CD4-positive, alpha-beta T cell treated with Interleukin-2 at 100 ng/mL for 4 hours (primary cell): ENCODE measurements around the gene NUFIP1.
"Not testable (repeated sequence)": the region's sequence is repeated elsewhere in the genome, so short reads cannot be mapped to it uniquely, and the experiment has no call there.

ENCODE experiments used
- DNase-seq: peaks from one replicate; pipeline ENCODE4 v3.0.0-alpha.2; 2020; ENCODE audit warnings: low spot score

NUFIP1 gene

DNA sequence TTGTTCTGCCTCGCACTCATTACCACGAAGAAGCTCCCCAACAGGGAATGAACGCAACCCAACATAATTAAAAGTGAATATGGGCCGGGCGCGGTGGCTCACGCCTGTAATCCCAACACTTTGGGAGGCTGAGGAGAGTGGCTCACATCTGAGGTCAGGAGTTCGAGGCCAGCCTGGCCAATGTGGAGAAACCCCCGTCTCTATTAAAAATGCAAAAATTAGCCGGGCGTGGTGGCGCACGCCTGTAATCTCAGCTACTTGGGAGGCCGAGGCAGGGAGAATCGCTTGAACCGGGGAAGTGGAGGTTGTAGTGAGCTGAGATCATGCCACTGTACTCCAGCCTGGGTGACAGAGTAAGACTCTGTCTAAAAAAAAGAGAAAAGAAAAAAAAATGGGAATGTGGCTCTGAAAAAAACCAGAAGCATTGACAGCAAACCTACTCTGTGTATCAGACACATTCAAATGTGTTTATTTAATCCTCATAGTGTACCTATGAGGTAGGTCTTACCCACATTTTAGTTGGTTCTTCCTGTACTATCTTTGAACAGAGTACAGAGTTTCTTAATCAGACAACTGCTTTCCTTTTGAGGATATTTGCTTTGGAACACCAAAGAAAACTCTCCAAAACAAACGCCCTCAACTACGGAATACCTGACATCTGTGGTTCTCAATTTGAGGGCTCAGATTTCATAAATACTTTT lies 70.0 kb downstream of the NUFIP1 start:
- DNase-seq: no peak

DNA sequence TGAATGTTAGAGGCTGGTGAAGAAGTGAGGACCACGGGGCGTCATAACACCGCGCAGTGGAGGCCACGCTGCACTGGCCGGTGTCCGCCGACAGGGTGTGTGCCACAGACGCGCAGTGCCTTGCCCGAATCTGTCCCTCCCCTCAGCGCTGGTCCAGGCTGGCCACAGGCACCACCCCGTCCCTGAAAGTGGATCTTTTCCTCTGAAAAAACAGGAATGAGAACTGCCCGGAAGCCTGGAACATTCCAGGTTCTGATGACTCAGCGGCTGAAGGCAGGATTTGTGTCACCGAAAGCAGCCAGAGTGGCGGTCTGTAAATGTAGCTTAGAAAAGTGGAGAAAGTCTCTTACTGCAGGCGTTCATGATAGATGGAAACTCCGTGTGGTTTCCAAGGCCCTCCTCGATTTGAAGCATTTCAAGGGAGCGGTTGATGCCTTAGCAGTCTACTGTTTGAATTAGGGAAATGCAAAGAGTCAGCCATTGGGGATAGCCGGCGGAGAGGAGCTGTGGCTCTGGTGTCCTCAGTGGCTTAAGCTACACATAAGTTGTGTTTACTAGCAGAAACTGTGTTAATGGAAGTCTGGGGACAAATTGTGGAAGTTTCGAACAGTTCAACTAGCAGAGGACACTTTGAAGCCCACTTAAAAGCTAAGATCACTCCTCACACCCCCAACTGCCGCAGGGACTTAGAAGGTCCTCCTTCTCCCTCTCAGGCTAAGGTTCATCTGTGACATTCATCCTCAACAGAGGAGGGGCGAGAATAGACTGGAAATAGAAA lies 70.8 kb downstream of the NUFIP1 start:
- peak; percentile 83 for DNase-seq

DNA sequence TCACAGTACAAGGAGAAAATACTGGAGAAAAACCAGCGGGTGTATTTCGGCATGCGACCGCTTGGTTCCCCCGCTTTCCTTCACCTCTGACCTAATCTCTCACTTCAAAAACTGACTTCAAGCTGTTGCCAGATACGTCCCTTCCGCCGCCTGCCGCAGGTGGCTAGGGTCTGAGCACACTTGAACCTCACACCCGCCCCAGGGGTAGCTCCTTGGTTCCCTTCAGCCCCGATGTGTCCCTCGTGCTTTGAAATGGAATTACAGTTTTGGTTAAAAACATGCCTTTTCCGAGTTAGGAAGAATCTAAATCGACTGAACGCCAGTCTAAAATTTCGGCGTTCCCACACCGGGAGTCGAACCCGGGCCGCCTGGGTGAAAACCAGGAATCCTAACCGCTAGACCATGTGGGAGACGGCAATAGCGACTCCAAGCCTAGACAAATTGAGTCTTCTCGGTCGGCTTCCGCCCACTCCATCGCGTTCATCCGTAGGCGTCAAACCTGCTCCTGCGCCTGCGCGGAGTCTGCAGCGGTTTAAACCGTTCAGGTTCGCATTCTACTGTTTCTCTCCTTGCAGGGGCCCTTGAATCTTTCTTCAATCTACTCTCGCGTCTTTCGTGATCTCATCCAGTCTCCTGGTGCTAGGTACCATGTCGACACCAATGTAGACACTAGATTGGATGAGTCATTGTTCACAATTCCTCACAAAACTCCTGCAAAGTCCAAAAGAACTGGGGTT lies 71.5 kb downstream of the NUFIP1 start:
- DNase-seq: peak; percentile 97

- no peak for DNase-seq
Observed at GRCh38 chr13:44912278-44913016, 76.8 kb downstream of the NUFIP1 start.

- DNase-seq: no peak
Observed at GRCh38 chr13:44908712-44909111, 80.6 kb downstream of the NUFIP1 start.

- no peak for DNase-seq
Observed at GRCh38 chr13:44908266-44908665, 81.0 kb downstream of the NUFIP1 start.

DNA sequence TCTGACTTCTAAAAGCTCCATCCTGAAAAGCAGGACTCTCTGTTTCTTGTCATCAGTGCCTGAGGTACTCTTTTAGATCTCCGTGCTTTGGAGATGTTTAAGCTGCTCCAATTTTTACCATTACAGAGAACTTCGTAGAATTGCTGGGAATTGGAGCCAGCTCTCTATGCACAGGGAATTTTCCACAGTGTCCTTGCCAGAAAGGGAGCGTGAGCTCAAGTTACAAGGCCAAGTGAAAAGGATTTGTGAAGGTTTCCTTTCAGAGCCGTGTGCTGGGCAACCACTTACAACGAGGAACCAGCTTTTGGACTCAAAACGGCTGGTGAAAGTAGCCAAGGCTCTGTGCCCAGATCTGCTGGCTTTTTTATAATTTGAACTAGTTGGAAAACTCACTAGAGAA lies 82.6 kb downstream of the NUFIP1 start:
- no peak for DNase-seq

- DNase-seq: no peak
Observed at GRCh38 chr13:44906230-44906629, 83.0 kb downstream of the NUFIP1 start.

DNA sequence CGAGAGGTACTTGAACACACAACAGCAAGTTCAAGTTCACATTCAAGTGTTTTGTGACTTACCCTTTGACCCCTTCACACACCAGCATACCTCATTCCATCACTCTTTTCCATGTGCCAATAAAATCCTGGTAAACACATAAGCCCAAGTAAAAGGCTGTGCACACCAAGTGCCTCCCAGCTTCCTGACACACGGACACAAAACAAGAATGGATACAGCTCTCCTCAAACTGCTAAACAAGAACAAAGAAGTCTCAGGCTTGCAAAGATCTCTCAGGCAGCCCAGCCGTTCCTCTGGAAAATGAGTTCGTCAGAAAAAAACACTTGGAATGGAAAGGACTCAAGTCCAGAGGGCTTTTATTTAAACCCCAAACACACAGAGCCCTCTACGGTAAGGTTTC lies 83.7 kb downstream of the NUFIP1 start:
- no peak for DNase-seq

- no peak for DNase-seq
Observed at GRCh38 chr13:44904967-44905366, 84.3 kb downstream of the NUFIP1 start.

- no peak for DNase-seq
Observed at GRCh38 chr13:44903574-44903985, 85.7 kb downstream of the NUFIP1 start.

DNA sequence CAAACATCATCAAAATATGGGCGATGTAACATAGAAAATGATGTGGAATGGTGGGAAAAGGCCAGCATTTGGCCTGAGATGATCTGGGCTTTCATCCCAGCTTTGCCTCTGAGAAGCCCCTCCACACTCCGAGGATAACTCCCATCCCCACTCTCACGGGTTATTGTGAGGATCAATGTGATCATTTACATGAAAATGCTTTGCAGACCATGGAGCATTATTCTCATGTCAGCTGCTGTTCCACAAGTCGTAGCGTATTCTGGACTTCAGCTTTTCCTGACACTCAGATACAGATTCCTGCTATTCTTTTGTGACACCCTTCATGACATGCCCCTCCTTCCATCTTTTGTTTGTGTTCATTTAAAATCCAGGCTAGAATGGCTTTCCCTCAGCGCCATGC lies 86.5 kb downstream of the NUFIP1 start:
- no peak for DNase-seq

DNA sequence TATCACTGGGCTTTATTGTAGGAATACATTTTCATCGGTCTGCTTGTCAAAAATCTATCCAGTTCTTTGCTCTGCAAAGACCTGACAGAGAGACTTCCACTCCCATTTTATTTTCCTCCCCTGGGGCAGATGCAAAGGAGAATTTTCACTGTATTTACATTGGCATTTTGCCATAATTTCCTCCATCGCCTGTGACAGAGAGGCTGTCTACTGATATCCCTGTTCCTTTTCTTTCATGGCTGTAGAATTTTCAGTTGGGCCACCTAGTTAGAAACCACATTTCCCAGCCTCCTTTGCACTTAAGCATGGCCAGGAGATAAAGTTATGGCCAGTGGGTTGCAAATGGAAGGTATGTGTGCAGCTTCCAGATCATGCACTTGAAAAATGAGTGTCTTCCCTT lies 89.3 kb downstream of the NUFIP1 start:
- no peak for DNase-seq

- DNase-seq: not testable (repeated sequence)
Observed at GRCh38 chr13:44898308-44898707, 91.0 kb downstream of the NUFIP1 start.

GRCh38 chr13:44895953-44896335 lies 93.3 kb downstream of the NUFIP1 start:
- no peak for DNase-seq

DNA sequence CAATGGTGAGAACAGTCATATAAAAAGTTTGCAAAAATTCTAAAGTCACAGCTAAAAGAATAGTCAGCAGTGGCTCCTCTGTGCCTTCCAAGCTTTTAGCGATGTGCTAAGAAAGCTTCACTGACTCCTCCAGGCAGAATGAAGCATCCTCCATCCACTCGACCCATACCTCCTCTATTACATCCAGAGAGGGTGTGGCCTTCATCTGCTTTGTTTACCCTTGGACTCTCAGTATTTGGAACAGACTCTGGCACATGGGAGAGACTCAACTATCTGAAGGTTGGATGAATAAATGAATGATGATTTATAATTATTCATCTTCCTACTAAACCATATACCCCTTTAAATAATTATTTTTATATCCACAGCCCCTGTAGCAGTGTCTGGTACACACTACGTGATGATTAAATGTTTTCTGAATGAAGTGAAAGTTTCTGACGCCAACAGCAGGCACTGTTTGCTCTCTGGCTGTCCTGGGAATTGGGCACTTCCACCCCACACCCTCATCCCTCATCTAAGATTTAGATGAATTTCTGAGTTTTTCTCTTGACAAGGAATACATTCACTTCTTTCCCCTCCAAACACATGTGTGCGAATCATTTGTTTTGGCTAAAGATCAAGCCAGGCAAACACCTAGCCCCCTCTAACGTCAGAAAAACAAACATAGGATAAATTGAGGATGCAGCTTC lies 93.9 kb downstream of the NUFIP1 start:
- no peak for DNase-seq

GRCh38 chr13:44894001-44894770 lies 95.1 kb downstream of the NUFIP1 start:
- no peak for DNase-seq
